BE2C (cell line): ENCODE results near the gene SUPT6H.
A peak's percentile ranks its signal among the peaks of the same experiment; 100 is the strongest.

ENCODE experiments used
- DNase-seq: peaks from one replicate; pipeline ENCODE4 v3.0.0-alpha.2; 2020
- H3K27me3 ChIP-seq: fragments of 250-450 bp; sonication (Bioruptor Pico); 2 replicates; pipeline ENCODE4 v1.5.1; 2020; ENCODE audit warnings: mild to moderate bottlenecking
- H3K36me3 ChIP-seq: fragments of 250-450 bp; sonication (Bioruptor Pico); 2 replicates; pipeline ENCODE4 v1.5.1; 2020; ENCODE audit warnings: mild to moderate bottlenecking
- H3K4me1 ChIP-seq: fragments of 250-450 bp; sonication (Bioruptor Pico); 2 replicates; pipeline ENCODE4 v1.5.1; 2020
- H3K4me3 ChIP-seq: 2 replicates; pipeline ENCODE4 v1.5.1; 2011; ENCODE audit warnings: low read depth, low read length
- H3K9me3 ChIP-seq: fragments of 250-450 bp; sonication (Bioruptor Pico); 2 replicates; pipeline ENCODE4 v1.5.1; 2020
- CTCF ChIP-seq: IDR thresholded peaks from 2 replicates; pipeline ENCODE4 v1.5.1; 2012; ENCODE audit warnings: mild to moderate bottlenecking, low read depth, low read length

SUPT6H gene

GRCh38 chr17:28743243-28744103 is 81.5 kb downstream of the SUPT6H start, which contains the start of gene TRAF4:
TSS of gene TRAF4 (plus strand) at chr17:28744011. CDS start at chr17:28744113, 102 bp downstream.
- H3K36me3 ChIP-seq: peaks cover 12% of the 10 kb centered on the region

GRCh38 chr17:28744104-28744971 is 82.3 kb downstream of the SUPT6H start:
- TF ChIP-seq CTCF: no peak
- peaks cover 12% of the 10 kb centered on the region for H3K4me1 ChIP-seq
- no peaks in the 10 kb centered on the region for H3K9me3 ChIP-seq
- H3K4me3 ChIP-seq: peak overlapping the region; percentile 84
- DNase-seq: peak; percentile 30
- H3K36me3 ChIP-seq: peaks cover 20% of the 10 kb centered on the region
- no peaks in the 10 kb centered on the region for H3K27me3 ChIP-seq

More at GRCh38 chr17:28743243-28744103, 81.5 kb downstream of the SUPT6H start, which contains the start of gene TRAF4:
- Histone ChIP-seq H3K27me3 (no peaks in the 10 kb centered on the region), H3K9me3 (no peaks in the 10 kb centered on the region), H3K4me1 (peaks cover 12% of the 10 kb centered on the region), H3K4me3 (peak within 1 kb of the TSS; percentile 84)
- TF ChIP-seq CTCF: no peak
- DNase-seq: peak; percentile 80

GRCh38 chr17:28744972-28745785 is 83.2 kb downstream of the SUPT6H start:
- Histone ChIP-seq H3K27me3 (no peaks in the 10 kb centered on the region), H3K4me1 (peaks cover 12% of the 10 kb centered on the region), H3K9me3 (no peaks in the 10 kb centered on the region), H3K4me3 (peak overlapping the region; percentile 84), H3K36me3 (peaks cover 22% of the 10 kb centered on the region)
- TF ChIP-seq CTCF: no peak
- peak; percentile 50 for DNase-seq

GRCh38 chr17:28745786-28746411 is 83.9 kb downstream of the SUPT6H start:
- Histone ChIP-seq H3K27me3 (no peaks in the 10 kb centered on the region), H3K4me1 (peaks cover 12% of the 10 kb centered on the region)
- no peak for DNase-seq

More at GRCh38 chr17:28745786-28746411, 83.9 kb downstream of the SUPT6H start:
- Histone ChIP-seq H3K4me3 (peak overlapping the region; percentile 84), H3K36me3 (peaks cover 25% of the 10 kb centered on the region), H3K9me3 (no peaks in the 10 kb centered on the region)
- TF ChIP-seq CTCF: no peak
